WTC11 (cell line): ENCODE measurements around the gene MMP7. TPM values are rescaled to one million over a fixed set of nuclear protein-coding genes. Genes with fewer than 3 reads are reported as not detected.

Experiments used
- ATAC-seq: fragments of 200-7000 bp; cut with Tn5 transposase; 2 replicates; pipeline ENCODE4 v1.10.0; 2021; ENCODE audit warnings: mild to moderate bottlenecking, moderate library complexity
- CTCF ChIA-PET: fragments of 300-600 bp; sonication (Branson Sonifier 250); formaldehyde crosslinking; loops from one replicate; lab custom pipeline; 2021; ENCODE audit warnings: antibody characterized with exemption; lab: Charles Lee
- POLR2A ChIA-PET: fragments of 350-600 bp; sonication (Branson Sonifier 250); formaldehyde crosslinking; loops from one replicate; lab custom pipeline; 2021; ENCODE audit warnings: antibody characterized with exemption; lab: Charles Lee
- DNase-seq: peaks from one replicate; pipeline ENCODE4 v3.0.0; 2021; ENCODE audit warnings: low spot score
- H3K27ac Mint-ChIP-seq: 2 replicates; pipeline ENCODE4 v1.8.0; 2021; ENCODE audit warnings: mixed read lengths
- H3K27me3 Mint-ChIP-seq: 2 replicates; pipeline ENCODE4 v1.8.0; 2021; ENCODE audit warnings: low read depth, mild to moderate bottlenecking, moderate library complexity, mixed read lengths
- H3K36me3 Mint-ChIP-seq: 2 replicates; pipeline ENCODE4 v1.8.0; 2021; ENCODE audit warnings: mixed read lengths
- H3K4me1 Mint-ChIP-seq: 2 replicates; pipeline ENCODE4 v1.8.0; 2022; ENCODE audit warnings: mixed read lengths
- H3K4me3 Mint-ChIP-seq: 2 replicates; pipeline ENCODE4 v1.8.0; 2021; ENCODE audit warnings: mild to moderate bottlenecking, moderate library complexity, mixed read lengths
- H3K9me3 Mint-ChIP-seq: 2 replicates; pipeline ENCODE4 v1.8.0; 2021; ENCODE audit warnings: mixed read lengths
- CREM ChIP-seq: sonication (generic); formaldehyde crosslinking; IDR thresholded peaks from 2 replicates; pipeline ENCODE4 v1.8.1; 2022; ENCODE audit warnings: mild to moderate bottlenecking, missing genetic modification reagents, moderate library complexity
- E2F5 ChIP-seq: sonication (generic); formaldehyde crosslinking; IDR thresholded peaks from 2 replicates; pipeline ENCODE4 v1.8.1; 2022; ENCODE audit warnings: mild to moderate bottlenecking, moderate library complexity, missing genetic modification reagents
- ELF4 ChIP-seq: sonication (generic); formaldehyde crosslinking; IDR thresholded peaks from 2 replicates; pipeline ENCODE4 v1.8.1; 2022; ENCODE audit warnings: low read depth, mild to moderate bottlenecking, moderate library complexity, missing genetic modification reagents
- EMX1 ChIP-seq: fragments of 250-450 bp; sonication (Bioruptor Pico); IDR thresholded peaks from 2 replicates; pipeline ENCODE4 v1.8.0; 2021; ENCODE audit warnings: mild to moderate bottlenecking
- ETV6 ChIP-seq: sonication (generic); formaldehyde crosslinking; IDR thresholded peaks from 2 replicates; pipeline ENCODE4 v1.8.1; 2022; ENCODE audit warnings: mild to moderate bottlenecking, missing genetic modification reagents
- IRF2 ChIP-seq: sonication (generic); formaldehyde crosslinking; IDR thresholded peaks from 2 replicates; pipeline ENCODE4 v1.8.0; 2022; ENCODE audit warnings: low read depth, missing genetic modification reagents, borderline replicate concordance
- JUN ChIP-seq: sonication (generic); formaldehyde crosslinking; IDR thresholded peaks from 2 replicates; pipeline ENCODE4 v1.8.0; 2023; ENCODE audit warnings: mild to moderate bottlenecking, missing genetic modification reagents
- KAT7 ChIP-seq: sonication (generic); formaldehyde crosslinking; IDR thresholded peaks from 2 replicates; pipeline ENCODE4 v1.8.1; 2023; ENCODE audit warnings: missing genetic modification reagents, mild to moderate bottlenecking, borderline replicate concordance
- MLX ChIP-seq: sonication (generic); formaldehyde crosslinking; IDR thresholded peaks from 2 replicates; pipeline ENCODE4 v1.8.1; 2023; ENCODE audit warnings: mild to moderate bottlenecking, missing genetic modification reagents, moderate library complexity
- MXD4 ChIP-seq: fragments of 250-450 bp; sonication (Bioruptor Pico); IDR thresholded peaks from 2 replicates; pipeline ENCODE4 v1.8.0; 2021; ENCODE audit warnings: mild to moderate bottlenecking, moderate library complexity, borderline replicate concordance
- NFE2L1 ChIP-seq: sonication (generic); formaldehyde crosslinking; IDR thresholded peaks from 2 replicates; pipeline ENCODE4 v1.8.1; 2023; ENCODE audit warnings: missing genetic modification reagents
- NR2C2 ChIP-seq: sonication (generic); formaldehyde crosslinking; IDR thresholded peaks from 2 replicates; pipeline ENCODE4 v1.8.0; 2022; ENCODE audit warnings: mild to moderate bottlenecking, missing genetic modification reagents
- RELA ChIP-seq: sonication (generic); formaldehyde crosslinking; IDR thresholded peaks from 2 replicates; pipeline ENCODE4 v1.8.1; 2022; ENCODE audit warnings: missing genetic modification reagents, mild to moderate bottlenecking, borderline replicate concordance
- SMAD3 ChIP-seq: sonication (generic); formaldehyde crosslinking; IDR thresholded peaks from 2 replicates; pipeline ENCODE4 v1.8.0; 2022; ENCODE audit warnings: missing genetic modification reagents, mild to moderate bottlenecking, borderline replicate concordance
- SOX15 ChIP-seq: fragments of 250-450 bp; sonication (Bioruptor Pico); IDR thresholded peaks from 2 replicates; pipeline ENCODE4 v1.9.0; 2021; ENCODE audit warnings: mild to moderate bottlenecking
- TEAD1 ChIP-seq: sonication (generic); formaldehyde crosslinking; IDR thresholded peaks from 2 replicates; pipeline ENCODE4 v1.8.0; 2022; ENCODE audit warnings: mild to moderate bottlenecking, missing genetic modification reagents
- ZBTB21 ChIP-seq: sonication (generic); formaldehyde crosslinking; IDR thresholded peaks from 2 replicates; pipeline ENCODE4 v1.8.1; 2023; ENCODE audit warnings: mild to moderate bottlenecking, missing genetic modification reagents, borderline replicate concordance
- ZNF121 ChIP-seq: sonication (generic); formaldehyde crosslinking; IDR thresholded peaks from 2 replicates; pipeline ENCODE4 v1.8.0; 2023; ENCODE audit warnings: missing genetic modification reagents
- ZNF138 ChIP-seq: sonication (generic); formaldehyde crosslinking; conservative IDR thresholded peaks from 2 replicates; pipeline ENCODE4 v1.8.1; 2022; ENCODE audit warnings: mild to moderate bottlenecking, moderate library complexity, missing genetic modification reagents
- ZNF219 ChIP-seq: sonication (generic); formaldehyde crosslinking; IDR thresholded peaks from 2 replicates; pipeline ENCODE4 v1.8.0; 2023; ENCODE audit warnings: missing genetic modification reagents, mild to moderate bottlenecking, borderline replicate concordance
- ZNF232 ChIP-seq: sonication (generic); formaldehyde crosslinking; IDR thresholded peaks from 2 replicates; pipeline ENCODE4 v1.8.0; 2022; ENCODE audit warnings: mild to moderate bottlenecking, missing genetic modification reagents
- ZNF416 ChIP-seq: fragments of 250-450 bp; sonication (Bioruptor Pico); IDR thresholded peaks from 2 replicates; pipeline ENCODE4 v1.9.0; 2021; ENCODE audit warnings: mild to moderate bottlenecking, inconsistent platforms
- ZNF512 ChIP-seq: sonication (generic); formaldehyde crosslinking; IDR thresholded peaks from 2 replicates; pipeline ENCODE4 v1.8.1; 2022; ENCODE audit warnings: missing genetic modification reagents, borderline replicate concordance
- total RNA-seq: library from RNA; stranded (reverse); gene quantifications from 3 replicates; pipeline ENCODE4 v1.2.3, GENCODE V29; 2021
- TF ChIP-seq, protein P1 (sequence below): sonication (generic); formaldehyde crosslinking; IDR thresholded peaks from 2 replicates; pipeline ENCODE4 v1.8.0; 2022; ENCODE audit warnings: mild to moderate bottlenecking, missing genetic modification reagents
- TF ChIP-seq, protein P2 (sequence below): fragments of 250-450 bp; sonication (Bioruptor Pico); IDR thresholded peaks from 2 replicates; pipeline ENCODE4 v1.8.0; 2021; ENCODE audit warnings: mild to moderate bottlenecking
- TF ChIP-seq, protein P3 (sequence below): sonication (generic); formaldehyde crosslinking; IDR thresholded peaks from 2 replicates; pipeline ENCODE4 v1.8.0; 2022; ENCODE audit warnings: missing genetic modification reagents
- TF ChIP-seq, protein P4 (sequence below): fragments of 250-450 bp; sonication (Bioruptor Pico); IDR thresholded peaks from 2 replicates; pipeline ENCODE4 v1.9.0; 2021; ENCODE audit warnings: moderate library complexity, mild to moderate bottlenecking, inconsistent platforms, borderline replicate concordance
- TF ChIP-seq, protein P5 (sequence below): sonication (generic); formaldehyde crosslinking; IDR thresholded peaks from 2 replicates; pipeline ENCODE4 v1.8.1; 2023; ENCODE audit warnings: mild to moderate bottlenecking, moderate library complexity, missing genetic modification reagents

Gene MMP7
- total RNA-seq, 1 experiment from 2014 or later = 0.50 TPM

DNA sequence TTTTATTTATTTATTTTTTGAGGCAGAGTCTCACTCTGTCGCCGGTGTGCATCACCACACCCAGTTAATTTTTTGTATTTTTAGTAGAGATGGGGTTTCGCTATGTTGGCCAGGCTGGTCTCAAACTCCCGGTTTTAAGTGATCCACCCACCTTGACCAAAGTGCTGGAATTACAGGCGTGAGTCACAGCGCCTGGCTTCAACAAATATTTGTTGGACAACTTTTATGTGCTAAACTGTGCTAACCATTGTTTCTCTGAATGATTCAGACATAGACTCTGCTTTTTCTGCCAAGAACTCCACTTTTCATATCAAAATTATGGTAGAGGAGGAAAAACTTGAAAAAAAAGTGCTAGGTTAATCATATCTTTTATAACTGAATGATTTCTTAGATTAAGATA lies 36.3 kb downstream of the MMP7 start:
- ATAC-seq (no peak), DNase-seq (no peak)
- H3K4me1 Mint-ChIP-seq = peaks cover 6% of the 10 kb centered on the region
- ChIA-PET POLR2A (no interaction called here), CTCF (no interaction called here)
- H3K27ac Mint-ChIP-seq = no peak overlapping the region
- no peak overlapping the region for H3K4me3 Mint-ChIP-seq
- no peak for TF ChIP-seq ETV6
- TF ChIP-seq ELF4 (CRISPR knock-in tag) = no peak
- TF ChIP-seq, protein P1, sequence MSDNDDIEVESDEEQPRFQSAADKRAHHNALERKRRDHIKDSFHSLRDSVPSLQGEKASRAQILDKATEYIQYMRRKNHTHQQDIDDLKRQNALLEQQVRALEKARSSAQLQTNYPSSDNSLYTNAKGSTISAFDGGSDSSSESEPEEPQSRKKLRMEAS = no peak
- no peak for TF ChIP-seq KAT7 (CRISPR knock-in tag)
- TF ChIP-seq SMAD3 = no peak
- no peak for TF ChIP-seq RELA (CRISPR knock-in tag)
- TF ChIP-seq, protein P2, sequence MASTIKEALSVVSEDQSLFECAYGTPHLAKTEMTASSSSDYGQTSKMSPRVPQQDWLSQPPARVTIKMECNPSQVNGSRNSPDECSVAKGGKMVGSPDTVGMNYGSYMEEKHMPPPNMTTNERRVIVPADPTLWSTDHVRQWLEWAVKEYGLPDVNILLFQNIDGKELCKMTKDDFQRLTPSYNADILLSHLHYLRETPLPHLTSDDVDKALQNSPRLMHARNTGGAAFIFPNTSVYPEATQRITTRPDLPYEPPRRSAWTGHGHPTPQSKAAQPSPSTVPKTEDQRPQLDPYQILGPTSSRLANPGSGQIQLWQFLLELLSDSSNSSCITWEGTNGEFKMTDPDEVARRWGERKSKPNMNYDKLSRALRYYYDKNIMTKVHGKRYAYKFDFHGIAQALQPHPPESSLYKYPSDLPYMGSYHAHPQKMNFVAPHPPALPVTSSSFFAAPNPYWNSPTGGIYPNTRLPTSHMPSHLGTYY = no peak
- TF ChIP-seq ZBTB21 (CRISPR knock-in tag) = no peak
- TF ChIP-seq NFE2L1 = no peak
- no peak for TF ChIP-seq ZNF232 (CRISPR knock-in tag)
- TF ChIP-seq SOX15 (CRISPR knock-in tag) = no peak
- no peak for TF ChIP-seq E2F5
- no peak for TF ChIP-seq MLX (CRISPR knock-in tag)
- TF ChIP-seq CREM (CRISPR knock-in tag) = no peak
- no peak for TF ChIP-seq JUN
- TF ChIP-seq ZNF219 (CRISPR knock-in tag) = no peak
- no peak for TF ChIP-seq NR2C2 (CRISPR knock-in tag)
- no peak for TF ChIP-seq IRF2
- H3K36me3 Mint-ChIP-seq = no peaks in the 10 kb centered on the region
- no peaks in the 10 kb centered on the region for H3K9me3 Mint-ChIP-seq
- no peaks in the 10 kb centered on the region for H3K27me3 Mint-ChIP-seq

DNA sequence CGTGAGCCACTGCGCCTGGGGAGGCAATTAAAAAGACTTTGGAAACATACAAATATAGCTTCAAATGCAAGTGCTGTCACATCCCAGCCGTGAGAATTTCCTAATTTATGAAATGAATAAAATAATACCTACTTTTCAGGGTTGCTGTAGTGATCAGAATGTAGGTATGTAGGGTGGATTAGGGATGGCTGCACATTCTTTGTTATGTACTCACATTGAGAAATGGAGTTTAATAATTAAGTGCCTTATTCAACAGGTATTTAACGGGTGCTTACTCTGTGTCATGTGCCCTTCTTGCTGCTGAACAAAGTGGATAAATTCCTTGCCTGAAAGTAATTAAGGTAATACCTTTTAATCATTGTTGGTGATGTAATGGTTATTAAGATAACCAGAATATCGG lies 37.0 kb downstream of the MMP7 start:
- Mint-ChIP-seq H3K4me3 (no peak overlapping the region), H3K27ac (no peak overlapping the region), H3K36me3 (no peaks in the 10 kb centered on the region), H3K27me3 (no peaks in the 10 kb centered on the region), H3K4me1 (peaks cover 6% of the 10 kb centered on the region), H3K9me3 (no peaks in the 10 kb centered on the region)
- ATAC-seq = no peak
- no peak for DNase-seq
- ChIA-PET CTCF (no interaction called here), POLR2A (no interaction called here)
- TF ChIP-seq, protein P3, sequence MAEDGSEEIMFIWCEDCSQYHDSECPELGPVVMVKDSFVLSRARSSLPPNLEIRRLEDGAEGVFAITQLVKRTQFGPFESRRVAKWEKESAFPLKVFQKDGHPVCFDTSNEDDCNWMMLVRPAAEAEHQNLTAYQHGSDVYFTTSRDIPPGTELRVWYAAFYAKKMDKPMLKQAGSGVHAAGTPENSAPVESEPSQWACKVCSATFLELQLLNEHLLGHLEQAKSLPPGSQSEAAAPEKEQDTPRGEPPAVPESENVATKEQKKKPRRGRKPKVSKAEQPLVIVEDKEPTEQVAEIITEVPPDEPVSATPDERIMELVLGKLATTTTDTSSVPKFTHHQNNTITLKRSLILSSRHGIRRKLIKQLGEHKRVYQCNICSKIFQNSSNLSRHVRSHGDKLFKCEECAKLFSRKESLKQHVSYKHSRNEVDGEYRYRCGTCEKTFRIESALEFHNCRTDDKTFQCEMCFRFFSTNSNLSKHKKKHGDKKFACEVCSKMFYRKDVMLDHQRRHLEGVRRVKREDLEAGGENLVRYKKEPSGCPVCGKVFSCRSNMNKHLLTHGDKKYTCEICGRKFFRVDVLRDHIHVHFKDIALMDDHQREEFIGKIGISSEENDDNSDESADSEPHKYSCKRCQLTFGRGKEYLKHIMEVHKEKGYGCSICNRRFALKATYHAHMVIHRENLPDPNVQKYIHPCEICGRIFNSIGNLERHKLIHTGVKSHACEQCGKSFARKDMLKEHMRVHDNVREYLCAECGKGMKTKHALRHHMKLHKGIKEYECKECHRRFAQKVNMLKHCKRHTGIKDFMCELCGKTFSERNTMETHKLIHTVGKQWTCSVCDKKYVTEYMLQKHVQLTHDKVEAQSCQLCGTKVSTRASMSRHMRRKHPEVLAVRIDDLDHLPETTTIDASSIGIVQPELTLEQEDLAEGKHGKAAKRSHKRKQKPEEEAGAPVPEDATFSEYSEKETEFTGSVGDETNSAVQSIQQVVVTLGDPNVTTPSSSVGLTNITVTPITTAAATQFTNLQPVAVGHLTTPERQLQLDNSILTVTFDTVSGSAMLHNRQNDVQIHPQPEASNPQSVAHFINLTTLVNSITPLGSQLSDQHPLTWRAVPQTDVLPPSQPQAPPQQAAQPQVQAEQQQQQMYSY = no peak
- TF ChIP-seq, protein P4, sequence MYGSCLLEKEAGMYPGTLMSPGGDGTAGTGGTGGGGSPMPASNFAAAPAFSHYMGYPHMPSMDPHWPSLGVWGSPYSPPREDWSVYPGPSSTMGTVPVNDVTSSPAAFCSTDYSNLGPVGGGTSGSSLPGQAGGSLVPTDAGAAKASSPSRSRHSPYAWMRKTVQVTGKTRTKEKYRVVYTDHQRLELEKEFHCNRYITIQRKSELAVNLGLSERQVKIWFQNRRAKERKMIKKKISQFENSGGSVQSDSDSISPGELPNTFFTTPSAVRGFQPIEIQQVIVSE (CRISPR knock-in tag) = no peak
- TF ChIP-seq ZNF121 (CRISPR knock-in tag) (no peak), EMX1 (CRISPR knock-in tag) (no peak), TEAD1 (CRISPR knock-in tag) (no peak), IRF2 (no peak), ZNF512 (CRISPR knock-in tag) (no peak), MXD4 (CRISPR knock-in tag) (no peak), ZNF138 (CRISPR knock-in tag) (no peak), ZNF416 (CRISPR knock-in tag) (no peak), ETV6 (no peak), RELA (CRISPR knock-in tag) (no peak)
- TF ChIP-seq, protein P5, sequence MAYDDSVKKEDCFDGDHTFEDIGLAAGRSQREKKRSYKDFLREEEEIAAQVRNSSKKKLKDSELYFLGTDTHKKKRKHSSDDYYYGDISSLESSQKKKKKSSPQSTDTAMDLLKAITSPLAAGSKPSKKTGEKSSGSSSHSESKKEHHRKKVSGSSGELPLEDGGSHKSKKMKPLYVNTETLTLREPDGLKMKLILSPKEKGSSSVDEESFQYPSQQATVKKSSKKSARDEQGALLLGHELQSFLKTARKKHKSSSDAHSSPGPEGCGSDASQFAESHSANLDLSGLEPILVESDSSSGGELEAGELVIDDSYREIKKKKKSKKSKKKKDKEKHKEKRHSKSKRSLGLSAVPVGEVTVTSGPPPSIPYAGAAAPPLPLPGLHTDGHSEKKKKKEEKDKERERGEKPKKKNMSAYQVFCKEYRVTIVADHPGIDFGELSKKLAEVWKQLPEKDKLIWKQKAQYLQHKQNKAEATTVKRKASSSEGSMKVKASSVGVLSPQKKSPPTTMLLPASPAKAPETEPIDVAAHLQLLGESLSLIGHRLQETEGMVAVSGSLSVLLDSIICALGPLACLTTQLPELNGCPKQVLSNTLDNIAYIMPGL = no peak
